Lower leg skin (tissue), 4 donors: ENCODE data around the gene ARID1B. TPM values are rescaled to one million over a fixed set of nuclear protein-coding genes. Genes with fewer than 3 reads are reported as not detected.
A peak's percentile ranks its signal among the peaks of the same experiment; 100 is the strongest.

Experiments used
- DNase-seq, 2 donors: peaks; one replicate each; pipeline ENCODE4 v3.0.0-alpha.2; 2019; ENCODE audit warnings: low spot score in 2 of 2
- H3K4me3 ChIP-seq: fragments of 200-600 bp; sonication (generic); 2 replicates; pipeline ENCODE4 v1.5.1; 2017; ENCODE audit warnings: mild to moderate bottlenecking, low read depth; ENCODE audit not compliant: poor library complexity, severe bottlenecking
- CTCF ChIP-seq, 3 donors: fragments of 450-650 bp; IDR thresholded peaks; one replicate each; pipeline ENCODE4 v1.5.1; 2016; ENCODE audit warnings: antibody characterized with exemption in 3 of 3, mild to moderate bottlenecking in 3 of 3, moderate library complexity in 2 of 3
- POLR2A ChIP-seq, 2 donors: fragments of 450-650 bp; IDR thresholded peaks; one replicate each; pipeline ENCODE4 v1.6.1; 2016 to 2017; ENCODE audit warnings: antibody characterized with exemption in 2 of 2, mild to moderate bottlenecking in 1 of 2, moderate library complexity in 1 of 2
- WGBS, 2 donors: methylation state at CpG; one replicate each; pipeline ENCODE4 v1.1.5; 2018; 5-methylcytosine and 5-hydroxymethylcytosine counted together
- intact Hi-C: fragments of 100-400 bp; cut with DNase I; formaldehyde crosslinking; loops from one replicate; pipeline ENCODE4 v1.15.0; 2023; ENCODE audit warnings: low total_unique reads
- total RNA-seq, 4 donors: library from RNA; depleted of rRNA; stranded (reverse); fragments of >200 nt; gene quantifications; one replicate each; pipeline ENCODE4 v1.1.0, GENCODE V29; 2016

ARID1B gene
- total RNA-seq, 4 donors from 2014 or later = 87.3 to 132 (median 102) TPM

- intact Hi-C loops = no loop called here
- 91 to 92% methylated on average over 12 of the region's 12 CpGs for WGBS, 2 donors
Observed at GRCh38 chr6:157225575-157225995, 448.4 kb downstream of the ARID1B start.

GRCh38 chr6:157226026-157226625 lies 448.9 kb downstream of the ARID1B start:
- no peak overlapping the region for H3K4me3 ChIP-seq
- TF ChIP-seq POLR2A (IDR thresholded peaks at IDR 0.05) = no peak
- no peak for TF ChIP-seq CTCF (IDR thresholded peaks at IDR 0.05)
- 40 to 57% methylated on average over 4 of the region's 4 CpGs for WGBS, 2 donors
- DNase-seq = peak in 1 of 2 donors; percentile 76
- intact Hi-C loops = no loop called here

More at GRCh38 chr6:157225575-157225995, 448.4 kb downstream of the ARID1B start:
- no peak overlapping the region for H3K4me3 ChIP-seq
- TF ChIP-seq POLR2A (IDR thresholded peaks at IDR 0.05) (no peak), CTCF (IDR thresholded peaks at IDR 0.05) (no peak)
- peak in 1 of 2 donors; percentile 87 for DNase-seq

- WGBS, 2 donors = 49 to 52% methylated on average over 4 of the region's 4 CpGs
- TF ChIP-seq CTCF (IDR thresholded peaks at IDR 0.05) (no peak), POLR2A (IDR thresholded peaks at IDR 0.05) (no peak)
- no peak overlapping the region for H3K4me3 ChIP-seq
- intact Hi-C loops = no loop called here
- peak in 1 of 2 donors; percentile 81 for DNase-seq
Observed at GRCh38 chr6:157226761-157227160, 449.6 kb downstream of the ARID1B start.

GRCh38 chr6:157227202-157228166 lies 450.3 kb downstream of the ARID1B start:
- 77 to 79% methylated on average over 36 of the region's 36 CpGs for WGBS, 2 donors
- no peak overlapping the region for H3K4me3 ChIP-seq
- intact Hi-C loops = no loop called here
- no peak for TF ChIP-seq POLR2A (IDR thresholded peaks at IDR 0.05)
- no peak for TF ChIP-seq CTCF (IDR thresholded peaks at IDR 0.05)
- peak in 1 of 2 donors; percentile 83 for DNase-seq

GRCh38 chr6:157228426-157229131 lies 451.4 kb downstream of the ARID1B start:
- H3K4me3 ChIP-seq = no peak overlapping the region
- TF ChIP-seq CTCF (IDR thresholded peaks at IDR 0.05) (no peak), POLR2A (IDR thresholded peaks at IDR 0.05) (no peak)
- DNase-seq = peak in 1 of 2 donors; percentile 85
- 70 to 77% methylated on average over 23 of the region's 23 CpGs for WGBS, 2 donors
- intact Hi-C loops = no loop called here
